ENCODE results near the gene IL5. TPM values are rescaled to one million over a fixed set of nuclear protein-coding genes. Genes with fewer than 3 reads are reported as not detected.

Gene IL5
- total and polyA plus RNA-seq, 2 donors (not counting 1 experiment from before 2014, with no cell fraction given), result not detected

GRCh38 chr5:132547269-132547668, 3.9 kb upstream of the IL5 start:
- Histone ChIP-seq H3K4me2 (replicated peaks; ENCODE audit: low read depth, low read length, poor library complexity, severe bottlenecking) (no peak overlapping the region), H4K20me1 (ENCODE audit: control insufficient read depth, insufficient read depth, low read length, poor library complexity, severe bottlenecking) (no peaks in the 10 kb centered on the region), H2AFZ (ENCODE audit: insufficient read depth, low read depth, low read length, poor library complexity, severe bottlenecking) (no peak overlapping the region), H3K4me3 (ENCODE audit: control extremely low read depth in 1 of 5, extremely low read depth in 1 of 5, insufficient read depth in 1 of 5, low read depth in 2 of 5, low read length in 4 of 5) (no peak overlapping the region), H3K27me3 (replicated peaks in 1 of 4; ENCODE audit: control extremely low read depth in 1 of 4, control insufficient read depth in 3 of 4, insufficient read depth in 4 of 4, low read length in 3 of 4) (no peaks in the 10 kb centered on the region), H3K36me3 (replicated peaks in 1 of 2; ENCODE audit: control extremely low read depth in 1 of 2, control insufficient read depth in 1 of 2, extremely low read depth in 1 of 2, insufficient read depth in 2 of 2, low read length in 1 of 2) (no peaks in the 10 kb centered on the region), H3K9ac (ENCODE audit: low read length) (no peak overlapping the region), H3K4me1 (ENCODE audit: control insufficient read depth in 2 of 2, insufficient read depth in 2 of 2, low read length in 2 of 2) (no peaks in the 10 kb centered on the region), H3K27ac (ENCODE audit: low read length in 2 of 2) (no peak overlapping the region), H3K9me3 (ENCODE audit: control extremely low read depth in 1 of 3, control insufficient read depth in 2 of 3, insufficient read depth in 1 of 3, low read length in 2 of 3) (no peaks in the 10 kb centered on the region), H3K79me2 (ENCODE audit: control insufficient read depth, insufficient read depth, low read length) (no peaks in the 10 kb centered on the region)
- ChIA-PET CTCF (interaction anchor here (2.8 kb wide), 1 partner anchor 20 kb away, joined by 7 read pairs; no protein-coding TSS in a partner anchor), POLR2A (no interaction called here)
- WGBS (ENCODE audit: insufficient coverage), result 83% methylated on average over 1 of the region's 2 CpGs
- H3K4me1 Mint-ChIP-seq, result no peaks in the 10 kb centered on the region
- H3K4me3 Mint-ChIP-seq, result no peak overlapping the region
- no peak overlapping the region for H3K27ac Mint-ChIP-seq
- no peak for TF ChIP-seq CTCF (IDR thresholded peaks at IDR 0.05)
- TF ChIP-seq EZH2 (IDR thresholded peaks at IDR 0.05; ENCODE audit: borderline replicate concordance, insufficient read depth, low read depth, low read length, poor library complexity, severe bottlenecking), result no peak
- H3K9me3 Mint-ChIP-seq (ENCODE audit: insufficient read depth), result no peaks in the 10 kb centered on the region
- intact Hi-C loops (cut with micrococcal nuclease), result no loop called here
- no peaks in the 10 kb centered on the region for H3K27me3 Mint-ChIP-seq
- no peak for DNase-seq
- no peak for ATAC-seq (ENCODE audit: low read depth)

- intact Hi-C loops (cut with micrococcal nuclease), result no loop called here
- Histone ChIP-seq H3K9ac (ENCODE audit: low read length) (no peak overlapping the region), H3K27ac (ENCODE audit: low read length in 2 of 2) (no peak overlapping the region), H3K4me2 (replicated peaks; ENCODE audit: low read depth, low read length, poor library complexity, severe bottlenecking) (no peak overlapping the region), H3K9me3 (ENCODE audit: control extremely low read depth in 1 of 3, control insufficient read depth in 2 of 3, insufficient read depth in 1 of 3, low read length in 2 of 3) (no peaks in the 10 kb centered on the region), H4K20me1 (ENCODE audit: control insufficient read depth, insufficient read depth, low read length, poor library complexity, severe bottlenecking) (no peaks in the 10 kb centered on the region), H2AFZ (ENCODE audit: insufficient read depth, low read depth, low read length, poor library complexity, severe bottlenecking) (no peak overlapping the region), H3K4me3 (ENCODE audit: control extremely low read depth in 1 of 5, extremely low read depth in 1 of 5, insufficient read depth in 1 of 5, low read depth in 2 of 5, low read length in 4 of 5) (no peak overlapping the region), H3K79me2 (ENCODE audit: control insufficient read depth, insufficient read depth, low read length) (no peaks in the 10 kb centered on the region), H3K27me3 (replicated peaks in 1 of 4; ENCODE audit: control extremely low read depth in 1 of 4, control insufficient read depth in 3 of 4, insufficient read depth in 4 of 4, low read length in 3 of 4) (no peaks in the 10 kb centered on the region), H3K36me3 (replicated peaks in 1 of 2; ENCODE audit: control extremely low read depth in 1 of 2, control insufficient read depth in 1 of 2, extremely low read depth in 1 of 2, insufficient read depth in 2 of 2, low read length in 1 of 2) (no peaks in the 10 kb centered on the region), H3K4me1 (ENCODE audit: control insufficient read depth in 2 of 2, insufficient read depth in 2 of 2, low read length in 2 of 2) (no peaks in the 10 kb centered on the region)
- no peak for DNase-seq
- Mint-ChIP-seq H3K27me3 (peaks cover 1% of the 10 kb centered on the region), H3K27ac (no peak overlapping the region), H3K4me3 (no peak overlapping the region), H3K9me3 (ENCODE audit: insufficient read depth) (no peaks in the 10 kb centered on the region), H3K4me1 (no peaks in the 10 kb centered on the region)
- no peak for ATAC-seq (ENCODE audit: low read depth)
- ChIA-PET CTCF (no interaction called here), POLR2A (interaction anchor here (0.8 kb wide), 1 partner anchor 256 kb away, joined by 3 read pairs; no protein-coding TSS in a partner anchor)
- WGBS (ENCODE audit: insufficient coverage), result no CpG with 5 or more reads among the region's 2 CpGs
- TF ChIP-seq EZH2 (IDR thresholded peaks at IDR 0.05; ENCODE audit: borderline replicate concordance, insufficient read depth, low read depth, low read length, poor library complexity, severe bottlenecking), result no peak
- no peak for TF ChIP-seq CTCF (IDR thresholded peaks at IDR 0.05)
These were observed 2.8 kb upstream of the IL5 start for GRCh38 chr5:132546108-132546507.

Data from B cell (primary cell).